GM19455 (cell line): ENCODE measurements around the gene FNIP1.
"Not testable (repeated sequence)": the region's sequence is repeated elsewhere in the genome, so short reads cannot be mapped to it uniquely, and the experiment has no call there.

ENCODE experiments used
- ATAC-seq: cut with Tn5 transposase; IDR thresholded peaks from one replicate; pipeline ENCODE4 v1.9.1; 2021; ENCODE audit not compliant: unreplicated experiment

Gene FNIP1

GRCh38 chr5:131641494-131641893 is 155.3 kb downstream of the FNIP1 start:
- ATAC-seq = no peak

DNA sequence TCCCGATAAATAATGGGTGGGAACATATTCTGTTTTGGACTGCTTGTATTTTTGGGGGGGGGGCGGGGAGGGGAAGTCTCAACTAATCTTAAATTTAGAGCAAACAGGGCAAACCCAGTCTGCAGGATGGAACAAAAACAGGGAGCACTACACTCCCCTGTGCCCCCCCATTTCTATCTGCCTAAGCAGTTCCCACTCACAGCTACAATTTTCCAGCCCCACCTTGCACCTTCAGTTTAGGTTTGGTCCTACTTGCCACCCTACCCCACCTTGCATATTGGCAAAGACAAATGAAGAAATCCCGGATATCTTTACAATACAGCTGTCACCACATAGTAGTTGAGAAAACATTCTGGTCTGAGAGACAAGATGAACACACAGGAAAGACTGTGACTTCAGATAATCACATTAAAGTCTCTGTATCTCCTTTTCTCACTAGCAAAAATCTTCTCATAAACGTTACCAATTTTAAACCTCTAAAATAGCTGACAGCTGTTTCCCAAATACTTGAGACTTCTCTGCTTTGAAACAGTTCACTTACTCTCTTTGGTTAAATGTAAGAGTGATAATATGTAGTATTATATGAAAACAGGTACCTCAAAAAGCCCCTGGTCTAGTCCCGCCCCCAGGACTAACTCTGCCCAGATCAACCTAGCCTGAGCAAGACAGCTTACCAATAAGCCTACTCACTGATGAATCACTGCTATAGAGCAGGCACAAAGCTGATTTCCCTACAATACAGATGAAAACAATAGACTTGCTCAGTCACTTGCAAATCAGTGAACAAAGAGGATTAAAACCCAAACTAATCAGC is 156.6 kb downstream of the FNIP1 start:
- ATAC-seq = no peak

GRCh38 chr5:131639148-131639547 is 157.7 kb downstream of the FNIP1 start:
- ATAC-seq = no peak

DNA sequence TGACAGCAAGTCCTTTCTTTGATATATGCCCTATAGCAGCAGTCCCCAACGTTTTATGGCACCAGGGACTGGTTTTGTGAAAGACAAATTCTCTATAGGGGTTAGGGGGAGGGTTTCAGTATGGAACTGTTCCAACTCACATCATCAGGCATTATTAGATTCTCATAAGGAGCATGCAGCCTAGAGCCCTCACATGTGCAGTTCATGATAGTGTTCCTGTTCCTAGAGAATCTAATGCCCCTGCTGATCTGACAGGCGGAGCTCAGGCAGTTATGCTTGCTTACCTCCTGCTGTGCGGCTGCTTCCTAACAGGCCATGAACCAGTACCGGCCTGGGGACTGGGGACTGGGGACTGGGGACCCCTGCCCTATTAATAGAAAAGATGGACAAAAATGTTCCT is 159.1 kb downstream of the FNIP1 start:
- no peak for ATAC-seq

DNA sequence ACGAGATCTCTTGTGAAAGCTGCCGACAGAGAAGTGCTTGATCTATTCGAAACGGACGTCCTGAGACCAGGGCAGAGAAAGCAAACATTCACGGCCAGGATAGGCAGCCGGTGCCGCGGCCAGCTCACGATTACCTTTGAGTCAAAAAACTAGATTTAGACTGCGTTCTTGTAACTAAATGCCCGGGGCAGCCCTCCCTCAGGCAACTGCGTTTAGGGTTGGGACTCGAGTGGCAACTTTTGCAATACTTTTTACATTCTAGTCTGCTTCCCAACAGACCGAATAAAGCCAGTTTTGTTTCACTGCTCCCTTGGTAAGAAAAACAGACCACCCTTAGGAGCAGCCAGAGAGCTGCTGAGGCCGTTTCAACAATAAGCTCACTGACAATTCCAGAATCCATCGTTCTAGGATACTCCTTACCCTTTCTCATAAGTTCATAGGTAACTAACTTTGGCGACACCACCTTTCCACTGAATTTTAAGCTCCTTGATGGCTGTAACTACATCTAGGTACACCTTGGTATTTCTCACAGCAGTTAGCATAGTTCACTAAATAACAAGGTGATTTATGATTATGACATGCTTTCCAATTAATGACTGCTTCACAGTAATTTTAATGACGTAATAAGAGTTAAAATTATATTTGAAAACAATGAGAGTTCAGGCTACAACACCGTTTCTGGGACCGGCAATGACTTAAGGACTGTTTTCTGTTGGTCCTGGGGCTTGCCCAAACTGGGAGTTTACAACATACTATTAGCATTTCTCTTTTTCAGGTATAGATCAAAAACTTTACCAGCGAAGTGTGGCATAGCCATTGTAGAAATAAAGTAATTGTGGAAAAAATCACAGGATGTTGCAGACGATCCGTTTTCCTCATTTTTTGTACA is 160.9 kb downstream of the FNIP1 start:
- no peak for ATAC-seq

GRCh38 chr5:131634996-131635683 is 161.7 kb downstream of the FNIP1 start, which contains the start of gene RAPGEF6:
Gene RAPGEF6 (minus strand): TSS chr5:131635229. CDS start chr5:131635030, 199 bp downstream.
- ATAC-seq = peak; percentile 89

- ATAC-seq = peak; percentile 31
Measured at GRCh38 chr5:131634666-131634995, 162.2 kb downstream of the FNIP1 start.

DNA sequence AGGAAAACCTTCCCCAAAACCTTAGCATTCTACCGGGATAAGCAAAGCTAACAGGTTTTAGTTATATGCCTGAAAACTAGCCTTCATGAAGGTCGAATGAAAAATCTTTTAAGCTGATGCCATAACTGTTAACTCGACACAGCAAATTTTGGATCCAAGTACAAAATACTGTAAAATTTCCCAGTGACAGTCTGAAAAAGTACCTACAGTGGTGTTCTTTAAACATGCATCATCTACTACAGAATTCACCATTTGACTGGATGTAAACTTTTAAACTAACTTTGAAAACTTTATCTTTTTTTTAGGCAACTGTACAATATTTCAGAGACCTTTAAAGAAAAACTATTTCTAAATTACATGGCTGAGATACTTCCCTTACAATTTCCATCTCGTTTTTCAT is 162.6 kb downstream of the FNIP1 start:
- no peak for ATAC-seq

DNA sequence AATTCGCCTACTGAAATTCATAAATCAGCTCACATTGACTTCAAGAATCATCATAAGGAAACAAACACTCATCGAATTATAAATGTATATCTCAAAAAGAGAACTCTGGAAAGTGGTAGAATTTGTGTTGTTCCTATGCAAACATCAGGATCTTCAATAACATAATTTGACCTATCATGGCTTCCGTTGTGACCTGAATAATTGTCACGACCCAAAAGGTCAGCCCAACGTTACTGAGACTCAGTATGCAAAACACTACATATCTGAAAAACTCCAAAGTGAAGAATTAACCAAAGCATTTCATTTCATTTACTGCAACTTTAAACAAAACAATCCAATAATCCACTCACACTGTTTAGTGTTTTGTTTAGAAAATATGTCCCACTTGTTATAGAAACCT is 163.0 kb downstream of the FNIP1 start:
- no peak for ATAC-seq

DNA sequence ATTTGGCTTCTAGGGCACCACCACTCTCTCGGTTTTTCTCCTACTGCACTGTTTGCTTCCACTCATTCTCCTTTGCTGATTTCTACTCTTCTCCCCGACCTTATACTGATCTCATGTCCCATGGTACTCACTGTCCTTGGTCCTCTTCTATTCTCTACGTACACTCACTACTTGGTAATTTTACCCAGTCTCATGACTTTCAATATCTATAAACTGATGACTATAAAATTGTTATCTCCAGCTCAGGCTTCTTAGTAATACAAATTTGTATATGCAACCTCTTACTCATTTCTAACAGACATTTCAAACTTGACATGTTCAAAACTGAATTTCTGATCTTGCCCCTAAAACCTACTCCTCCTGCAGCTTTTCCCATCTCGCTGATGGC is 165.9 kb downstream of the FNIP1 start:
- ATAC-seq = no peak

DNA sequence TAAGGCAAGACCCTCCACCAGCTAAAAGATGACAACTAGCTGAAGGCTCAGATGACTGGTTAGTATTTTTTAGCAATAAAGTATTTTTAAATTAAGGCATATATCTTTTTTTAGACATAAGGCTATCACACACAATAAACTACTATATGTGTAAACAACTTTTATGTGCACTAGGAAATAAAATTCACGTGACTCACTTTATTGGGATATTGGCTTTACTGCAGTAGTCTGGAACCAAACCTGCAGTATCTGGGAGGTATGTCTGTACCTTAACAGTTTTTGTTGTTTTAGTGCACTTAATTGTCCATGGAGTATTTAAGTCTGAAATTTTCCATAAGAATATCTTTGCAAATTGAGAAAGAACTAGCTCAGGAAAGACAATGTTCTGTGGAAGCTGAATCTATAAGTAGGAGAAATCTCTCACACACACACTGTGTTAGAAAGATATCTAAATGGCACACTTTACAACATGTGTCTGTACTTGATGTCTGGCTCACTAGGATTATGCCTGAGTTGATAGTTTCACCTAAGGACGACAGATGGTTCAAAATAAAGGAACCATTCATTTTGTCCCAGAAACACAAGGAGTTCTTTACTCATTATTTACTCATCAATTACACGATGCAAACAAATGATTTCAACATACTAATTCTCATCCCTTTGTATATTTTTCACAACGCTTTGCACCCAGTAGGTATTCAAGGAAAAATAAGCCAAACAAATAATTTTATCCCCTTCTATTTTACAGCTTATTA is 166.4 kb downstream of the FNIP1 start:
- no peak for ATAC-seq

DNA sequence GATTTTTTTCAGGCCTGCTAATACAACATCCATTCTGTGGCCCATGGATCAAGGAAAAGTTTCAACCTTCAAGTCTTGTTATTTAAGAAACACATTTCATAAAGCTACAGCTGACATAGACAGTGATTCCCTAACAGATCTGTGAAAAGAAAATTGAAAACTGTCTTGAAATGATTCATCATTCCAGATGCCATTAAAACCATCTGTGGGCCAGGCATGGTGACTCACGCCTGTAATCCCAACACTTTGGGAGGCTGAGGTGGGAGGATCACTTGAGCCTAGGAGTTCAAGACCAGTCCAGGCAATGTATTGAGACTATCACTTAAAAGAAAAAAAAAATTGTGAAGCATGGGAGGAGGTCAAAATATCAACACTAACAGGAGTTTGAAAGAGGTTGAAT is 167.8 kb downstream of the FNIP1 start:
- no peak for ATAC-seq

GRCh38 chr5:131627207-131627865 is 169.5 kb downstream of the FNIP1 start:
- ATAC-seq = no peak

DNA sequence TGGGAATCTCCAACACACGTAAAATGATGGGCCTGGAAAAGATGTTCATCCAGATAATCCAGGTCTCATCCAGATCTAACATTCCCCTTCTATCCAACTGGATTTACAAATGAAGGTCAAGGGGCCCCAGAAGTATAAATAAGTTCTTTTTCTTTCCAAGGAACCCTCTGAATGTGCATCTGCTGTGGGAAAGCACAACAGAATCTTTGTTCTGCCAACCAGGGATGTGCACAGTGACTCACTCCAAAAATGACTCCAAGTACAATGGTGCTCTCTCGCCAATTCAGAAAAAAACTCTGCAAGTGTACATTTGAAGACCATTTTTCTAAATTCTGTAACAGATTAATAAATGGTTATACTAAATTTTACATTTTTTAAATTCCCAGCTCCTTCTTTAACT is 174.2 kb downstream of the FNIP1 start:
- ATAC-seq = no peak

- not testable (repeated sequence) for ATAC-seq
Measured at GRCh38 chr5:131621164-131621563, 175.7 kb downstream of the FNIP1 start.

GRCh38 chr5:131619102-131619501 is 177.7 kb downstream of the FNIP1 start:
- no peak for ATAC-seq

- ATAC-seq = no peak
Measured at GRCh38 chr5:131617140-131617822, 179.5 kb downstream of the FNIP1 start.

DNA sequence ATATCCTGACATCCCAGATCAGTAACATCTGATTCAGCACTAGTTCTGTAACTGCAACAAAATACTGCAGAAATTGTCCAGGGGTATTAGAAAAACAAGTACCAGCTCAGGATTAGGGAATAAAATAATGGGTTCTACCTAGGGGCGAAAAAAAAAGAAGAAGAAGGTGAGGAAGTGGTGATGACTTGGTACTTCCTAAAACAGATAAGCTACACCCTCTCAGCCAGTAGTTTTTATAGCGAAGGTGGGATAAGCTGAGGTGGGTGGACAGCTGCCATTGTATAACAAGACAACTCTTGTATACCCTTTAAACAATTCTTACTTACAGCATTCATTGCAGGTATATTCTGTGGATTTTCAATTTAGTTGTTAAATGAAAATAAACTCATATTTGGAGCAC is 180.9 kb downstream of the FNIP1 start:
- no peak for ATAC-seq

DNA sequence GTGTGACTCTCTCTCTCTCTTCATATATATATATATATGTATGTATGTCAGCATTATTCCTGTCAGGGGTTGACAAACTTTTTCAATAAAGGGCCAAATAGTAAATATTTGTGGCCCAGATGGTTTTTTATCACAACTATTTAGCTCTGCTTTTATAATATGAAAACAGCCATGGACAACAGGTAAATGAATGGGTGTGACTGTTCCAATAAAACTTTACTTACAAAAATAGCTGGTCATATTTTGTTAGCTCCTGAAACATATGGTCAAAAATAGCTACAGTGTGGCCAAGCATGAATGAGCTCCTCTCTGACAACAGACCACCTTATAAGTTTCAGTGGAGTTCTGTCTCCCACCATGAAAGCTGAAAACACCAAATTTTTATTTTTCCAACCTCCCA is 183.4 kb downstream of the FNIP1 start:
- no peak for ATAC-seq

- ATAC-seq = no peak
Measured at GRCh38 chr5:131611064-131611381, 185.8 kb downstream of the FNIP1 start.
